ENCODE measurements around the gene RPH3AL. TPM values are rescaled to one million over a fixed set of nuclear protein-coding genes. Genes with fewer than 3 reads are reported as not detected.

Gene RPH3AL
- total and polyA plus RNA-seq, 2 of the 8 experiments (the other 6 are each of a cell fraction or from before 2014, with no cell fraction given): 5.6 to 5.8 TPM

DNA sequence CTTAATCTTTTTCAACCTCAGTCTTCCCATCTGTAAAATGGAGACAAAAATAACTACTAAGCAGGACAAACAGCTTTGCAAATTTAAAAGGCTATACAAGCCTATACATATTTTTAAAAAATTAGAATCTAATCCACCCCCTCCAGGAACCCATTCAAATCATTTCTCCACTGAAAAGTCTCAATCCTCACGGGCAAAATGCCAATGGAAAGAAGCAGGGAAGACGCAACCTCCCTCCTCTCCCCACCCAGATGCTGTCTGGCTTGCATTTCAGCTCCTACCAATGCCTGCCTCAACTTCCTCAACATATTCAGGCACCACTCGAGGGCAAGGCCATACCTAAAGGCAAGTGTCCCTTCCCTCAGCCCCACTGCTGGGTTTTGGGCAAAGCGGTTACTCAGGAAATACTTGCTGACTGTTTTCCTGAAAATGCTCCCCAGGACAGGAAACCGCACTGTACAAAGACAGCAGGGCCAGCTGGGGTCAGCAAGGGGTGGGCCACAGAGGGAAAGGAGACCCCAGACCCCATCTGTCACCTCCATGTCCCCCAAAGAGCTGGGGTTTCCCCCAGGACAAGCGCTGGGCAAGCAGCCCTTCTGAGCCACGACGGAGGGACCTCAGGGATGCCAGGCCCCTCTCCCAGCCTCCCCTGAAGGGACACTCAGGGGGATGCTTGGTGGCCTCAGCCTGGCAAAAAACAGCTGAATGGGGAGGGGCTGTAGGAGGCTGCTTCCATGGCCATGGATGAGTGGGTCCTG is 123.5 kb downstream of the RPH3AL start:
- H3K4me1 ChIP-seq (replicated peaks in 1 of 4; ENCODE audit: control insufficient read depth in 3 of 4, insufficient read depth in 4 of 4, low read length in 3 of 4): peaks cover 0 to 17% (median 1%) of the 10 kb centered on the region in 4 experiments; a peak in 3 of 7 replicates
- no peak overlapping the region for H3K4ac ChIP-seq (replicated peaks; ENCODE audit: insufficient read length, low read depth, low read length)
- no peak overlapping the region for H3K56ac ChIP-seq (replicated peaks; ENCODE audit: insufficient read length, low read depth, low read length)
- H3K9me3 ChIP-seq (ENCODE audit: insufficient read depth in 2 of 2, low read depth in 1 of 2, low read length in 1 of 2): no peaks in the 10 kb centered on the region
- TF ChIP-seq RNF2 (IDR thresholded peaks at IDR 0.05; ENCODE audit: borderline replicate concordance, low read depth, low read length, missing control alignments, poor library complexity, severe bottlenecking) (no peak), TAF7 (optimal IDR thresholded peaks at IDR 0.05; ENCODE audit: borderline replicate concordance, low read depth, low read length) (no peak), TCF12 (IDR thresholded peaks at IDR 0.05; ENCODE audit: low read depth, low read length) (no peak), ASH2L (IDR thresholded peaks at IDR 0.05; ENCODE audit: low read length) (no peak), SAP30 (IDR thresholded peaks at IDR 0.05; ENCODE audit: insufficient read depth, insufficient replicate concordance, low read length) (no peak), POLR2AphosphoS5 (IDR thresholded peaks at IDR 0.05; ENCODE audit: low read depth, low read length) (no peak)
- TF ChIP-seq, protein P1, sequence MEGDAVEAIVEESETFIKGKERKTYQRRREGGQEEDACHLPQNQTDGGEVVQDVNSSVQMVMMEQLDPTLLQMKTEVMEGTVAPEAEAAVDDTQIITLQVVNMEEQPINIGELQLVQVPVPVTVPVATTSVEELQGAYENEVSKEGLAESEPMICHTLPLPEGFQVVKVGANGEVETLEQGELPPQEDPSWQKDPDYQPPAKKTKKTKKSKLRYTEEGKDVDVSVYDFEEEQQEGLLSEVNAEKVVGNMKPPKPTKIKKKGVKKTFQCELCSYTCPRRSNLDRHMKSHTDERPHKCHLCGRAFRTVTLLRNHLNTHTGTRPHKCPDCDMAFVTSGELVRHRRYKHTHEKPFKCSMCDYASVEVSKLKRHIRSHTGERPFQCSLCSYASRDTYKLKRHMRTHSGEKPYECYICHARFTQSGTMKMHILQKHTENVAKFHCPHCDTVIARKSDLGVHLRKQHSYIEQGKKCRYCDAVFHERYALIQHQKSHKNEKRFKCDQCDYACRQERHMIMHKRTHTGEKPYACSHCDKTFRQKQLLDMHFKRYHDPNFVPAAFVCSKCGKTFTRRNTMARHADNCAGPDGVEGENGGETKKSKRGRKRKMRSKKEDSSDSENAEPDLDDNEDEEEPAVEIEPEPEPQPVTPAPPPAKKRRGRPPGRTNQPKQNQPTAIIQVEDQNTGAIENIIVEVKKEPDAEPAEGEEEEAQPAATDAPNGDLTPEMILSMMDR (IDR thresholded peaks at IDR 0.05; ENCODE audit: control extremely low read depth in 1 of 3, insufficient read depth in 1 of 3, low read depth in 1 of 3, low read length in 3 of 3): no peak
- H3K23ac ChIP-seq (ENCODE audit: insufficient read length): no peak overlapping the region
- H3K27ac ChIP-seq (ENCODE audit: low read depth, low read length): no peak overlapping the region
- no peak overlapping the region for H3K4me2 ChIP-seq (ENCODE audit: insufficient read depth in 1 of 2, low read depth in 2 of 2, low read length in 2 of 2)
- no peak overlapping the region for H2AK5ac ChIP-seq (ENCODE audit: low read depth, low read length)
- DNase-seq (ENCODE audit: low read depth in 1 of 2, low spot score in 2 of 2): no peak
- POLR2A ChIA-PET (ENCODE audit: partially characterized antibody): no interaction called here
- H2BK120ac ChIP-seq (replicated peaks; ENCODE audit: low read depth, low read length): no peak overlapping the region
- CTCF ChIA-PET (ENCODE audit: partially characterized antibody): interaction anchor here (0.6 to 2.9 kb wide), 4 partner anchors 29 to 79 kb away, joined by 3 to 7 read pairs (median 6); no protein-coding TSS in a partner anchor
- no peak overlapping the region for H3K9ac ChIP-seq (replicated peaks in 1 of 4; ENCODE audit: extremely low read depth in 1 of 4, low read depth in 3 of 4, low read length in 3 of 4)
- H3K23me2 ChIP-seq (ENCODE audit: low read depth, low read length): no peaks in the 10 kb centered on the region
- H3K79me2 ChIP-seq (ENCODE audit: control insufficient read depth in 1 of 2, insufficient read depth in 2 of 2, low read length in 2 of 2): no peaks in the 10 kb centered on the region
- H3K79me1 ChIP-seq (ENCODE audit: low read depth, low read length): no peaks in the 10 kb centered on the region
- no peaks in the 10 kb centered on the region for H3K27me3 ChIP-seq (replicated peaks in 1 of 4; ENCODE audit: control insufficient read depth in 3 of 4, extremely low read depth in 1 of 4, insufficient read depth in 3 of 4, low read length in 3 of 4)
- H3K18ac ChIP-seq (ENCODE audit: extremely low read depth, low read length): no peak overlapping the region
- H3K4me3 ChIP-seq (ENCODE audit: extremely low read depth in 1 of 4, insufficient read depth in 2 of 4, low read depth in 3 of 4, low read length in 4 of 4): no peak overlapping the region
- FAIRE-seq: no peak
- no peak overlapping the region for H2AFZ ChIP-seq (ENCODE audit: low read length)
- no peak overlapping the region; the same call in 1 of the 2 replicates for H4K8ac ChIP-seq (ENCODE audit: extremely low read depth, insufficient read depth, low read length)
- H4K20me1 ChIP-seq (replicated peaks in 1 of 2; ENCODE audit: control insufficient read depth in 1 of 2, insufficient read depth in 2 of 2, low read length in 2 of 2): no peaks in the 10 kb centered on the region
- no peak overlapping the region for H4K5ac ChIP-seq (ENCODE audit: insufficient read length, low read depth, low read length)
- H2BK15ac ChIP-seq (ENCODE audit: low read length): no peak overlapping the region
- no peak overlapping the region for H2BK12ac ChIP-seq (ENCODE audit: low read depth, low read length)
- H2BK5ac ChIP-seq (ENCODE audit: low read depth, low read length): no peak overlapping the region
- 74% methylated on average over 8 of the region's 8 CpGs; no CpG with 5 or more reads in 1 of the 2 experiments for WGBS, 2 experiments (ENCODE audit: extremely low coverage in 1 of 2, insufficient coverage in 1 of 2, insufficient read length in 1 of 2, insufficient replicate concordance in 2 of 2, low coverage in 1 of 2, low lambda C conversion rate in 2 of 2, missing lambda C conversion rate in 1 of 2)
- no peak overlapping the region for H4K91ac ChIP-seq (replicated peaks; ENCODE audit: insufficient read length, low read length)
- no peak overlapping the region for H2BK20ac ChIP-seq (ENCODE audit: low read length)
- no peaks in the 10 kb centered on the region for H3K36me3 ChIP-seq (ENCODE audit: control insufficient read depth in 2 of 4, insufficient read depth in 4 of 4, low read length in 3 of 4)
- no peak overlapping the region for H3K14ac ChIP-seq (ENCODE audit: insufficient read length)

Data from H1 (cell line).